Vagina (tissue), 2 donors: Measurements from ENCODE around the gene SYT1. TPM values are rescaled to one million over a fixed set of nuclear protein-coding genes. Genes with fewer than 3 reads are reported as not detected.

Experiments used
- DNase-seq, 2 donors: peaks; one replicate each; pipeline ENCODE4 v3.0.0-alpha.2; 2017; ENCODE audit errors: extremely low spot score in 2 of 2
- H3K27ac ChIP-seq: fragments of 200-600 bp; sonication (generic); one replicate; pipeline ENCODE4 v1.5.1; 2019
- H3K27me3 ChIP-seq: fragments of 200-600 bp; sonication (generic); one replicate; pipeline ENCODE4 v1.5.1; 2019
- H3K36me3 ChIP-seq, 2 donors: fragments of 200-600 bp; sonication (generic); one replicate each; pipeline ENCODE4 v1.5.1; 2017 to 2019
- H3K4me1 ChIP-seq: fragments of 200-600 bp; sonication (generic); one replicate; pipeline ENCODE4 v1.5.1; 2019
- H3K4me3 ChIP-seq, 2 donors: fragments of 200-600 bp; sonication (generic); 1 replicate in 1 of 2; 2 replicates in 1 of 2; pipeline ENCODE4 v1.5.1; 2016 to 2019
- H3K9me3 ChIP-seq: fragments of 200-600 bp; sonication (generic); one replicate; pipeline ENCODE4 v1.5.1; 2019
- POLR2A ChIP-seq, 2 donors: fragments of 450-650 bp; IDR thresholded peaks; one replicate each; pipeline ENCODE4 v1.6.1; 2017; ENCODE audit warnings: antibody characterized with exemption in 2 of 2, mild to moderate bottlenecking in 2 of 2, moderate library complexity in 2 of 2
- POLR2AphosphoS5 ChIP-seq, 2 donors: sonication (generic); formaldehyde crosslinking; IDR thresholded peaks; one replicate each; pipeline ENCODE4 v1.9.0; 2017; ENCODE audit warnings: antibody characterized with exemption in 2 of 2, mild to moderate bottlenecking in 2 of 2, low read depth in 1 of 2; ENCODE audit not compliant: insufficient read depth in 1 of 2
- intact Hi-C: fragments of 100-400 bp; cut with DNase I; formaldehyde crosslinking; loops from one replicate; pipeline ENCODE4 v1.15.1; 2023
- total RNA-seq: library from RNA; depleted of rRNA; stranded (reverse); fragments of >200 nt; gene quantifications from one replicate; pipeline ENCODE4 v1.2.3, GENCODE V29; 2016
- TF ChIP-seq, protein P1 (sequence below), 3 experiments: fragments of 450-650 bp in 2 of 3; fragments of 200-600 bp in 1 of 3; sonication (generic) in 1 of 3; IDR thresholded peaks; one replicate each; pipeline ENCODE4 v1.5.1; 2017 to 2019; ENCODE audit warnings: antibody characterized with exemption in 3 of 3, mild to moderate bottlenecking in 2 of 3, moderate library complexity in 2 of 3

Gene SYT1
- total RNA-seq, 1 donor from 2014 or later = 13.3 TPM

DNA sequence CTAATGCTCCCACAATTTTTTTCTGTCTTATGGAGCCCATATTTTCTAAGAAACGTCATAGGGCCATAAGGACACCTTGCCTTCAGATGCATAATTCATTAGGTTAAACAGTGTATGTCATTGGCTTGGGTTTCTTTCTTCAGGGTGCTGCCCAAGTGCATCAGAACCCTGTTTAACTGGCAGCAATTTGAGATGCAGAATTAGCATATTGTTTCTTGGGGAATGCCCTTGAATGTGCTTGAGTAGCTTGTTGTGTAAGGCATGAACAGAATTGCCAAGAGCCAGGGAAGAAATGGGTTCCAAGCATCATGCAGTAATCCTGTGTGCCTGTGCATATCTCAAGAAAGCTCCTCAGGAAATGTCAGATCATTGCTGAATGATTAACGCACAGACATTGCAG is 277.2 kb downstream of the SYT1 start:
- no peaks in the 10 kb centered on the region for H3K27me3 ChIP-seq
- H3K4me1 ChIP-seq = no peaks in the 10 kb centered on the region
- H3K4me3 ChIP-seq = no peak overlapping the region
- H3K27ac ChIP-seq = no peak overlapping the region
- H3K9me3 ChIP-seq = no peaks in the 10 kb centered on the region
- TF ChIP-seq POLR2AphosphoS5 (IDR thresholded peaks at IDR 0.05; ENCODE audit: insufficient read depth in 1 of 2, low read depth in 1 of 2) (no peak), POLR2A (IDR thresholded peaks at IDR 0.05) (no peak)
- TF ChIP-seq, protein P1, sequence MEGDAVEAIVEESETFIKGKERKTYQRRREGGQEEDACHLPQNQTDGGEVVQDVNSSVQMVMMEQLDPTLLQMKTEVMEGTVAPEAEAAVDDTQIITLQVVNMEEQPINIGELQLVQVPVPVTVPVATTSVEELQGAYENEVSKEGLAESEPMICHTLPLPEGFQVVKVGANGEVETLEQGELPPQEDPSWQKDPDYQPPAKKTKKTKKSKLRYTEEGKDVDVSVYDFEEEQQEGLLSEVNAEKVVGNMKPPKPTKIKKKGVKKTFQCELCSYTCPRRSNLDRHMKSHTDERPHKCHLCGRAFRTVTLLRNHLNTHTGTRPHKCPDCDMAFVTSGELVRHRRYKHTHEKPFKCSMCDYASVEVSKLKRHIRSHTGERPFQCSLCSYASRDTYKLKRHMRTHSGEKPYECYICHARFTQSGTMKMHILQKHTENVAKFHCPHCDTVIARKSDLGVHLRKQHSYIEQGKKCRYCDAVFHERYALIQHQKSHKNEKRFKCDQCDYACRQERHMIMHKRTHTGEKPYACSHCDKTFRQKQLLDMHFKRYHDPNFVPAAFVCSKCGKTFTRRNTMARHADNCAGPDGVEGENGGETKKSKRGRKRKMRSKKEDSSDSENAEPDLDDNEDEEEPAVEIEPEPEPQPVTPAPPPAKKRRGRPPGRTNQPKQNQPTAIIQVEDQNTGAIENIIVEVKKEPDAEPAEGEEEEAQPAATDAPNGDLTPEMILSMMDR (IDR thresholded peaks at IDR 0.05) = no peak
- intact Hi-C loops = no loop called here
- H3K36me3 ChIP-seq = no peaks in the 10 kb centered on the region
- DNase-seq = no peak

DNA sequence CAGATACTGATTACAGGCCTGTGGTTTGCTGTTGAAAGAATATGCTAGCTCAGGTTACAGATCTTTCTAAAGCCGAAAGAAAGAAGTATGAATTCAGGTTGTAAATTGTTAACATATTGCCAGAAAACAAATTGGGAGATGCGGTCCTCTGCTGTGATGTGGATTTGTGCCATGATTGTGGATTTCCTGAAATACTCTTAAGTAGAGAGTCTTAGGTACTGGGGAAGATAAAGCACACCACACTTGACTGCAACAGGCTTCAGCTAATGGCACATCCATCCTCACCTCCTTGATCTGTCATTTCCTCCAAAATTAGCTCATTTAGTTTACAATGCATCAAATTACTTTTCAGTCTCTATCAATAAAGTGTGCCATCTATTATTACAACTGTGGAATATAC is 279.2 kb downstream of the SYT1 start:
- Histone ChIP-seq H3K9me3 (no peaks in the 10 kb centered on the region), H3K4me3 (no peak overlapping the region), H3K36me3 (no peaks in the 10 kb centered on the region), H3K27me3 (no peaks in the 10 kb centered on the region), H3K4me1 (no peaks in the 10 kb centered on the region), H3K27ac (no peak overlapping the region)
- intact Hi-C loops = no loop called here
- TF ChIP-seq, protein P1 (IDR thresholded peaks at IDR 0.05) = no peak
- TF ChIP-seq POLR2A (IDR thresholded peaks at IDR 0.05) = no peak
- TF ChIP-seq POLR2AphosphoS5 (IDR thresholded peaks at IDR 0.05; ENCODE audit: insufficient read depth in 1 of 2, low read depth in 1 of 2) = no peak
- no peak for DNase-seq

DNA sequence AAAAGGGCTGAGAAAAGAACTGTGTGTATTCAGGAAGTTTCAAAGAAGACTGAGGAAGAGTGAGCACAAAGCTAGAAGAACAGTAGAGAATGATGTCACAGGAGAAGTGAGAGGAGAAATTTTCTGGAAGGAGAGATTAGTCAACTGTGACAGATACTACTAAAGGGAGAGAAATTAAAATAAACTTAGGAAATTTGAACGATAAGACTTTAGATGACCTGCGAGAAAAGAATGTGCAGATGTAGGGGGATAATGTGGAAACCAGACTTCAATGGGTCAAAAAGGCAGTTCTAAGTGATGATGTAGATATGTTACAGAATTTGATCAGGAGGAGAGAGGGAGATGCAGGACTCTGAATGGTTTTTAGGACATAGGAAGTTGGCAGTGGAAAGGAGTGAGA is 287.4 kb downstream of the SYT1 start:
- Histone ChIP-seq H3K4me1 (no peaks in the 10 kb centered on the region), H3K27ac (no peak overlapping the region), H3K27me3 (no peaks in the 10 kb centered on the region), H3K4me3 (no peak overlapping the region), H3K9me3 (no peaks in the 10 kb centered on the region), H3K36me3 (no peaks in the 10 kb centered on the region)
- intact Hi-C loops = no loop called here
- TF ChIP-seq POLR2AphosphoS5 (IDR thresholded peaks at IDR 0.05; ENCODE audit: insufficient read depth in 1 of 2, low read depth in 1 of 2) = no peak
- no peak for TF ChIP-seq POLR2A (IDR thresholded peaks at IDR 0.05)
- TF ChIP-seq, protein P1 (IDR thresholded peaks at IDR 0.05) = no peak
- no peak for DNase-seq

DNA sequence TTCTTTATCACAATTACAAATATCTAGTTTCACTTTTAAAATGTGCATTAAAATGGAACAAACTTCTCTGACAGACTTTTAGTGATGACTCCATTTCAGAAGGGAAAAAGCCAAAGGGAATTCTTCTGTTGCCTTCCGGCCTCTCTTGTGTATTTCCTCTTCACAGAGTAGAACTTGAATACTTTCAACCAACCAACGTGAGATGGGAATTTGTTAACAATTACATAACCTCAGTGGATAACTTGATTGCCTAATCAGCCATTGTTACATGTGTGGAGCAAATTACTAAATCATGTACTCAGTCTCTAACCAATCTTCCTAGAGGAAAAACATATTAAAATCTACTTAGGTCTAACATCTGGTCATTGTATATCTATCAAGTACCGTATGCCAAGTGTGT is 291.1 kb downstream of the SYT1 start:
- H3K27me3 ChIP-seq = no peaks in the 10 kb centered on the region
- TF ChIP-seq POLR2A (IDR thresholded peaks at IDR 0.05) (no peak), POLR2AphosphoS5 (IDR thresholded peaks at IDR 0.05; ENCODE audit: insufficient read depth in 1 of 2, low read depth in 1 of 2) (no peak)
- TF ChIP-seq, protein P1 (IDR thresholded peaks at IDR 0.05) = no peak
- no peaks in the 10 kb centered on the region for H3K36me3 ChIP-seq
- intact Hi-C loops = no loop called here
- no peak overlapping the region for H3K27ac ChIP-seq
- no peaks in the 10 kb centered on the region for H3K9me3 ChIP-seq
- H3K4me3 ChIP-seq = no peak overlapping the region
- DNase-seq = no peak
- no peaks in the 10 kb centered on the region for H3K4me1 ChIP-seq

DNA sequence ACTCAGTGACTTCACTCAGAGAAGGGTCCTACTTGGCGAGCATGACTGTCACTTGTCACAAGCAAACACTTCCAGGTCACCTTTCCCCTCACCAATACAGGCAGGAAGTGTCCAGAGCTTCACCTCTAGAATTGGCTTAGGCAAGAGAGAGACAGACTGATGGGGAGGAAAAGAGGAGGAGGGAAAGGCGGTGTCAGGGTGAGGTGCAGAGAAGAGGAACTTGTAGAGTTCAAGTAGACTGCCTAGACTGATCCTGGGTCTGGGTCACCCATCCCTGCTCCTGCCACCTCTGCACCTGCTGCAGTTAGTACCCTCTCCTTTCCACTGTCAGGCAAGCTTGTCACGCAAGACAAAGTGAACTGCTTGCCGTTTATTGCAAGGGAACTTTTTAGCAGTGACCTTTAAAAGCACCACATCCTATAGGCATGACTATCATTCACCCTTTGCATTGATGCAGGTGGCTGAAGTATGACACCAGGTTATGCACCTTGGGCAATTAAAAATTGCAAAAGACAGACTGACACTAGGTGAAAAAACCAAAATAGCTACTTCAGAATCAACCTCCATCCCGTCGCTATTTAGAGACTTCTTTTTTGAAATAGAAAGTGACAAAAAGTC is 292.4 kb downstream of the SYT1 start:
- Histone ChIP-seq H3K9me3 (no peaks in the 10 kb centered on the region), H3K27me3 (no peaks in the 10 kb centered on the region), H3K4me3 (no peak overlapping the region), H3K27ac (no peak overlapping the region), H3K4me1 (no peaks in the 10 kb centered on the region), H3K36me3 (no peaks in the 10 kb centered on the region)
- TF ChIP-seq POLR2AphosphoS5 (IDR thresholded peaks at IDR 0.05; ENCODE audit: insufficient read depth in 1 of 2, low read depth in 1 of 2) = no peak
- no peak for TF ChIP-seq POLR2A (IDR thresholded peaks at IDR 0.05)
- TF ChIP-seq, protein P1 (IDR thresholded peaks at IDR 0.05) = no peak
- no peak for DNase-seq
- intact Hi-C loops = no loop called here
